Mesenteric fat pad (tissue), 1 donor: ENCODE measurements around the gene TKTL1. TPM values are rescaled to one million over a fixed set of nuclear protein-coding genes. Genes with fewer than 3 reads are reported as not detected.
A peak's percentile ranks its signal among the peaks of the same experiment; 100 is the strongest.

Source experiments
- DNase-seq: peaks from one replicate; pipeline ENCODE4 v3.0.0-alpha.2; 2020; ENCODE audit warnings: low spot score
- total RNA-seq: library from RNA; stranded (reverse); fragmentation: NEBNext Ultra II Directional; extraction: Animal tissue kit (Norgen Biotek cat#: 25700); gene quantifications from one replicate; pipeline ENCODE4 v1.2.1, GENCODE V29; 2021
- donor health status: DM: yes; HTN: yes; CAD: no.

Gene TKTL1
- total RNA-seq, 1 donor from 2014 or later = 0.80 TPM

DNA sequence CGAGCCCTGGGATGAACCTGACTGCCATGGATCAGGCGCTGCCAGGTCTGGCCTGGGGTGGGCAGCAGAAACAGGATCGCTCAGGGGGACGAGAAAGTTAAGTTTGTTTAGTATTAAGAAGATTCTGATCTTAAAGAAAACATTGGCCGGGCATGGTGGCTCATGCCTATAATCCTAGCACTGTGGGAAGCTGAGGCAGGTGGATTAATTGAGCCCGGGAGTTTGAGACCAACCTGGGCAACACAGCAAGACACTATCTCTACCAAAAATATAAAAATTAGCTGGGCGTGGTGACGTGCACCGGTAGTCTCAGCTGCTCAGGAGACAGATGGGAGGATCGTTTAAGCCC is 79.5 kb downstream of the TKTL1 start:
- no peak for DNase-seq

DNA sequence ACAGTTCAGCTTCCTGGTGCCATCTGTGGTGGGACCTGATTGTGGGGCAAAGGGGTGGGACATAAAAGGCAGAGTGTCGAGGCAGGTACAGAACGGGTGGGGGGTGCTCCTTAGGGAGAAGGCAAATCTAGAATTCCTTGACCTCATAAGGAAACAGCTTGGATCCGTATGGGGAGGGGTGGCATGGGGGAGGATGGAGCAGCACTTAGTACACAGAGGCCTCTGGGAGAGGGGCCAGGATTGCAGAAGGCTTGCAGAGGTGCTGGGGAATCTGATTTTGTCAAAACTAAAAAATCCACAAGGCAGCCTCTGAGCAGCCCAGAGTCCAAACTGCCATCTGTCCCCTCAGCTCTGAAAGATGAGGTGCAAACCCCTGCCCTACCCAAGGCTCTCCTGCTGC is 81.2 kb downstream of the TKTL1 start:
- DNase-seq = no peak

- DNase-seq = no peak
These were observed 82.6 kb downstream of the TKTL1 start for GRCh38 chrX:154378059-154378798.

DNA sequence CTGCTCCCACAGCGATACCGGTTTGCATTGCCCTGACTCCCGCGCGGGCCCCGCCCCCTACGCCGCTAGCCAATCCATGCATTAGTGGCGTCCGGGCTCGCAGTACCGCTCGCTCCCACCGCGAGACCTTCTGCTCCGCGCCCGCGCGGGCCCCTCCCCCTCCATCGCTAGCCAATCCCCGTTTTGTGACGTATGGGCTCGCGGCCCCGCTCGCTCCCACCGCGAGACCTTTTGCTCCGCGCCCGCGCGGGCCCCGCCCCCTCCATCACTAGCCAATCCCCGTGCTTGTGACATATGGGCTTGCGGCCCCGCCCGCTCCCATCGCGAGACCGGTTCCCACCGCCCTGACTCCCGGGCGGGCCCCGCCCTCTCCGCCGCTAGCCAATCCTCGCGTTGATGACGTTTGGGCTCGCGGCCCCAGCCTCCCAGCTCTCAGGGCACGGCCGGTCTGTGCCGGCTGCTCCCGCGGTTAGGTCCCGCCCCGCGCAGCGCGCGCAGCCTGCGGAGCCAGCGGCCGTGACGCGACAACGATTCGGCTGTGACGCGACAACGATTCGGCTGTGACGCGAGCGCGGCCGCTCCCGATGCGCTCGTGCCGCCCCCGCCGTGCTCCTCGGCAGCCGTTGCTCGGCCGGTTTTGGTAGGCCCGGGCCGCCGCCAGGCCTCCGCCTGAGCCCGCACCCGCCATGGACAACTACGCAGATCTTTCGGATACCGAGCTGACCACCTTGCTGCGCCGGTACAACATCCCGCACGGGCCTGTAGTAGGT is 83.4 kb downstream of the TKTL1 start, which contains the start of gene EMD:
EMD (plus strand) TSS at position 497 of the 770 bp plus-strand sequence; CDS start at position 687, 190 bp downstream.
- peak; percentile 97 for DNase-seq

- no peak for DNase-seq
These were observed 84.0 kb downstream of the TKTL1 start for GRCh38 chrX:154379569-154379951.

Other genes starting within 250 kb of the TKTL1 start
- gene MECP2, start 198.1 kb upstream of the TKTL1 start, total RNA-seq = 65.5 TPM
- not detected for gene OPN1LW, start 151.6 kb upstream of the TKTL1 start, total RNA-seq
- gene OPN1MW, start 113.2 kb upstream of the TKTL1 start, total RNA-seq = not detected
- not detected for gene OPN1MW2, start 76.0 kb upstream of the TKTL1 start, total RNA-seq
- gene OPN1MW3, start 38.2 kb upstream of the TKTL1 start, total RNA-seq = not detected
- not detected for gene TEX28, start 671 bp upstream of the TKTL1 start, total RNA-seq
- 1,133 TPM for gene FLNA, start 78.8 kb downstream of the TKTL1 start, total RNA-seq
- gene EMD, start 83.5 kb downstream of the TKTL1 start, total RNA-seq = 57.4 TPM
- gene RPL10, start 102.6 kb downstream of the TKTL1 start, total RNA-seq = 2,424 TPM
- 18.9 TPM for gene DNASE1L1, start 113.5 kb downstream of the TKTL1 start, total RNA-seq
- 32.4 TPM for gene TAFAZZIN, start 115.7 kb downstream of the TKTL1 start, total RNA-seq
- gene ATP6AP1, start 132.9 kb downstream of the TKTL1 start, total RNA-seq = 72.5 TPM
- 82.6 TPM for gene GDI1, start 141.4 kb downstream of the TKTL1 start, total RNA-seq
- 88.3 TPM for gene FAM50A, start 148.3 kb downstream of the TKTL1 start, total RNA-seq
- gene PLXNA3, start 162.5 kb downstream of the TKTL1 start, total RNA-seq = 57.2 TPM
- 13.6 TPM for gene LAGE3, start 183.5 kb downstream of the TKTL1 start, total RNA-seq
- 29.1 TPM for gene UBL4A, start 190.8 kb downstream of the TKTL1 start, total RNA-seq
- gene SLC10A3, start 194.8 kb downstream of the TKTL1 start, total RNA-seq = 30.4 TPM
- gene FAM3A, start 220.4 kb downstream of the TKTL1 start, total RNA-seq = 36.5 TPM